ENCODE data around the gene ZSWIM8.

Gene ZSWIM8

GRCh38 chr10:73801253-73801590, 15.8 kb downstream of the ZSWIM8 start:
- DNase-seq (ENCODE audit: low read depth): no peak
- no peak for TF ChIP-seq CTCF (conservative IDR thresholded peaks at IDR 0.05; ENCODE audit: control insufficient read depth, insufficient read depth, low read depth, low read length)
- no peak overlapping the region for H3K4me3 ChIP-seq (ENCODE audit: control insufficient read depth, low read depth, low read length)

GRCh38 chr10:73802276-73802991, 17.0 kb downstream of the ZSWIM8 start:
- H3K4me3 ChIP-seq (ENCODE audit: control insufficient read depth, low read depth, low read length): no peak overlapping the region
- no peak for DNase-seq (ENCODE audit: low read depth)
- TF ChIP-seq CTCF (conservative IDR thresholded peaks at IDR 0.05; ENCODE audit: control insufficient read depth, insufficient read depth, low read depth, low read length): peak; percentile 27

GRCh38 chr10:73803680-73804286, 18.4 kb downstream of the ZSWIM8 start:
- no peak overlapping the region for H3K4me3 ChIP-seq (ENCODE audit: control insufficient read depth, low read depth, low read length)
- TF ChIP-seq CTCF (conservative IDR thresholded peaks at IDR 0.05; ENCODE audit: control insufficient read depth, insufficient read depth, low read depth, low read length): no peak
- no peak for DNase-seq (ENCODE audit: low read depth)

GRCh38 chr10:73806176-73806950, 21.0 kb downstream of the ZSWIM8 start:
- TF ChIP-seq CTCF (conservative IDR thresholded peaks at IDR 0.05; ENCODE audit: control insufficient read depth, insufficient read depth, low read depth, low read length): no peak
- H3K4me3 ChIP-seq (ENCODE audit: control insufficient read depth, low read depth, low read length): no peak overlapping the region
- no peak for DNase-seq (ENCODE audit: low read depth)

GRCh38 chr10:73807471-73807870, 22.1 kb downstream of the ZSWIM8 start:
- TF ChIP-seq CTCF (conservative IDR thresholded peaks at IDR 0.05; ENCODE audit: control insufficient read depth, insufficient read depth, low read depth, low read length): no peak
- no peak for DNase-seq (ENCODE audit: low read depth)
- no peak overlapping the region for H3K4me3 ChIP-seq (ENCODE audit: control insufficient read depth, low read depth, low read length)

GRCh38 chr10:73808021-73808815, 22.8 kb downstream of the ZSWIM8 start:
- no peak for TF ChIP-seq CTCF (conservative IDR thresholded peaks at IDR 0.05; ENCODE audit: control insufficient read depth, insufficient read depth, low read depth, low read length)
- H3K4me3 ChIP-seq (ENCODE audit: control insufficient read depth, low read depth, low read length): no peak overlapping the region
- no peak for DNase-seq (ENCODE audit: low read depth)

All from fibroblast of mammary gland (primary cell).